ENCODE measurements around the gene RAP1GDS1.

Gene RAP1GDS1

DNA sequence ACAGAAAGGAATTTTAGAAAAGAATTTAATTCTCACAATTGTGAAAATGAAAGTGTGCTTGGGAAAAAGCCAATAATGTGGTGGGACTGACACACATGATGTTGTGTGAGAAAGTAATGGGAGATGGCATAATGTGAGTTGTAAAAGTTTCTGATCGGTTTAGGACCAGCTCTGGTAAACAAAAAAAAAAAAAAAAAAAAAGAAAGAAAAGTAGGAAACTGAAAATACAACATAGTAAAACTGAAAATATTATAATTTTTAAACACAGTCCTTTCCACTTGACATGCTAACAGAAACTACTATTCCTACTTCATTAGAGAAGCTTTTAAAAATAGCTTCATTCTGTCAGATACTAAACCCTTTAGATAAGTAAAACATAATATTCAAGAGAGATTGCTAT is 28.2 kb downstream of the RAP1GDS1 start:
- no peak overlapping the region for H3K4me3 ChIP-seq (ENCODE audit: low read length)
- peaks cover 10% of the 10 kb centered on the region; the same call in 1 of the 2 replicates for H3K36me3 ChIP-seq (ENCODE audit: insufficient read depth, low read length)
- H3K27ac ChIP-seq (ENCODE audit: low read depth, low read length) = no peak overlapping the region
- H3K4me1 ChIP-seq (ENCODE audit: insufficient read depth, low read length) = peaks cover 20% of the 10 kb centered on the region
- no peak overlapping the region for H3K9ac ChIP-seq (ENCODE audit: low read depth, low read length)
- no peaks in the 10 kb centered on the region for H3K9me3 ChIP-seq (ENCODE audit: insufficient read depth, low read depth, low read length)
- WGBS = 100% methylated on average over 1 of the region's 1 CpG
- H3K27me3 ChIP-seq (ENCODE audit: insufficient read depth, low read length) = no peaks in the 10 kb centered on the region

DNA sequence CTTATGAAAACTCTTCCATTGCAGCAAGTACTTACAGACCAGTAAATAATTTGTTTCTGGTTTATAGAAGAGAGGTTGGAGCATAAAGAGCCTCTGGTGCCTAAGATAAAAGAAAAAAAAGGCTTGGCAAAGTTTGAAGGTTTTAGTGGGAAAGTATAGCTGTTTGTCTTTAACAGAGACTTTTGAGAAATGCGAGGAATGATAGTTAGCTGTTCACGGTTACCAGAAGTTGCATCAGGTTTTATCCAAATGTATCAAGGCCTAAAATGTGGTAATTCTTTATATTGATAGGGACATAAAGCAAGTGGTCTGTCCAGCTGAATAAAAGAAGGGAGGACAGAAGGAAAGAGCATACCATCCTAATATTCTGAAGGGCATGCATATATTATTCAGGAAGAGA is 29.3 kb downstream of the RAP1GDS1 start:
- H3K9ac ChIP-seq (ENCODE audit: low read depth, low read length) = no peak overlapping the region
- 93% methylated on average over 2 of the region's 2 CpGs for WGBS
- H3K4me1 ChIP-seq (ENCODE audit: insufficient read depth, low read length) = peaks cover 9% of the 10 kb centered on the region; the same call in 1 of the 2 replicates
- no peak overlapping the region for H3K4me3 ChIP-seq (ENCODE audit: low read length)
- no peaks in the 10 kb centered on the region for H3K27me3 ChIP-seq (ENCODE audit: insufficient read depth, low read length)
- H3K9me3 ChIP-seq (ENCODE audit: insufficient read depth, low read depth, low read length) = no peaks in the 10 kb centered on the region
- no peak overlapping the region for H3K27ac ChIP-seq (ENCODE audit: low read depth, low read length)
- H3K36me3 ChIP-seq (ENCODE audit: insufficient read depth, low read length) = peaks cover 21% of the 10 kb centered on the region

DNA sequence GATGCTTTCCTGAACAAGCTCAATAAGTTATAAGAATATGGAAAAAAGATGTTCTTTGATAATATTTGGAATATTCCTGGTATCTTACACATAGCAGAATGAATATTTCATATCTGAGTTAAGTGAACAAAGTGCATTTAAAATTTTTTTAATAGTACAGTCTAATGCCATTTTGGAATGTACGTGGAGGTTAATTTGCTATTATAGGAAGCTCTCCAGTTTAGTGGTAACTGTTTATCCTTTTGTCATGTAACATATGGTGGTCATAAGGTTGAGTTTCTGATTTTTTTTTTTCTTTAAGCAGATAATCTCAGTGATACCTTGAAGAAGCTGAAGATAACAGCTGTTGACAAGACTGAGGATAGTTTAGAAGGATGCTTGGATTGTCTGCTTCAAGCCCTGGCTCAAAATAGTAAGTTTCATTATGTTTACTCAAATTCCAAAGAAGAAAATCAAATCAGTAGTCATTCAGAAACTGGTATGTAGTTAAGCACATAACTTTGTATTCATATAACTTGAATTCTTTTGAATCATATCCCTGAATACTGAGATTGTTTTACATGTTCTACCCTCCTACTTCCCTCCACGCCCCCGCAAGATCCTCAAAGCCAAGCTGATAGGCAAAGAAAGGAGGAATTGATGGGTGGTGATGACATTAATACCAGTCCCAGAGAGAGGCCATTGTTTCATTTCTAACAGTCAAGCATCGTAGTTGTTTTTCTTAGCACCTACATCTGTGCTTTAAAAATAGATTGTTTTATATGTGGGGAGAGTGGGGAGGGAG is 32.1 kb downstream of the RAP1GDS1 start:
- peaks cover 9% of the 10 kb centered on the region; the same call in 1 of the 2 replicates for H3K4me1 ChIP-seq (ENCODE audit: insufficient read depth, low read length)
- no peak overlapping the region for H3K4me3 ChIP-seq (ENCODE audit: low read length)
- H3K27ac ChIP-seq (ENCODE audit: low read depth, low read length) = no peak overlapping the region
- H3K9me3 ChIP-seq (ENCODE audit: insufficient read depth, low read depth, low read length) = no peaks in the 10 kb centered on the region
- no peaks in the 10 kb centered on the region for H3K27me3 ChIP-seq (ENCODE audit: insufficient read depth, low read length)
- H3K9ac ChIP-seq (ENCODE audit: low read depth, low read length) = no peak overlapping the region
- WGBS = 88% methylated on average over 3 of the region's 4 CpGs
- peaks cover 26% of the 10 kb centered on the region for H3K36me3 ChIP-seq (ENCODE audit: insufficient read depth, low read length)

DNA sequence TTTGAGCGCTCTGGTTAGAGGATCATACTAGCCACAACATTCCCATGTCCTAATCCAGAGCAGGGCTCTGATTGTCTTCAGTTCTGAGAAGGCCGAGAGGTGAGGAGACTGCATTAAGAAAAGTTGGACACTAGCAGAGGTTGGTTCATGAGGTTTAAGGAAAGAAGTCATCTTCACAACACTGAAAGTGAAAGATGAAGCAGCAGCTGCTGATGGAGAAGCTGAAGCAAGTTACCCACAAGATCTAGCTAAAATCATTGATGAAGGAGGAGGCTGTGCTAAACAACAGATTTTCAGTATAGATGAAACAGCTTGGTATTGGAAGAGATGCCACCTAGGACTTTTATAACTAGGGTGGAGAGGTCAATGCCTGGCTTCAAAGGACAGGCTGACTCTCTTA is 36.8 kb downstream of the RAP1GDS1 start:
- Histone ChIP-seq H3K36me3 (ENCODE audit: insufficient read depth, low read length) (peaks cover 26% of the 10 kb centered on the region), H3K27ac (ENCODE audit: low read depth, low read length) (no peak overlapping the region), H3K9me3 (ENCODE audit: insufficient read depth, low read depth, low read length) (no peaks in the 10 kb centered on the region)

DNA sequence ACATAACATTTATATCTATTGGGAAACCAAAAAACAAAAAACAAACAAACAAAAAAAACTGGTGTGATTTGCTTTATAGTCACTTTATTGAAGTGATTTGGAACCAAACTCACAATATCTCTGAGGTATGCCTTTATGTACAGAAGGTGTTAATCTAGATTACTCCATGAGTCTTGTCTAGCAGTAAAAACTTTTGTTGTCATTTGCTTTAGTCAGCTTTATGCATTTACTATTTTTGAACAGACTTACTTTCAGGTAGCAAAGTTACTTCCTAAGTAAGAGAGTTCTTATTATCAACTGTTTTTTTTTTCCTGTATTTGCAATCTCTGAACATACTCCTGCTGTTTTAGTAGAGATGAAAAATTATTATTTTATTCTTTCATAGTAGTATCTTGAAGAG is 39.5 kb downstream of the RAP1GDS1 start:
- no peak overlapping the region for H3K4me3 ChIP-seq (ENCODE audit: low read length)
- H3K4me1 ChIP-seq (ENCODE audit: insufficient read depth, low read length) = no peaks in the 10 kb centered on the region
- no peak overlapping the region for H3K27ac ChIP-seq (ENCODE audit: low read depth, low read length)
- no peaks in the 10 kb centered on the region for H3K27me3 ChIP-seq (ENCODE audit: insufficient read depth, low read length)
- H3K9me3 ChIP-seq (ENCODE audit: insufficient read depth, low read depth, low read length) = 0 out of 2 replicates have a peak, but pooled peaks cover 3% of the 10 kb centered on the region
- no peak overlapping the region for H3K9ac ChIP-seq (ENCODE audit: low read depth, low read length)
- peaks cover 3% of the 10 kb centered on the region; the same call in 1 of the 2 replicates for H3K36me3 ChIP-seq (ENCODE audit: insufficient read depth, low read length)

More for the DNA sequence above, 36.8 kb downstream of the RAP1GDS1 start:
- Histone ChIP-seq H3K4me1 (ENCODE audit: insufficient read depth, low read length) (peaks cover 8% of the 10 kb centered on the region; the same call in 1 of the 2 replicates), H3K27me3 (ENCODE audit: insufficient read depth, low read length) (no peaks in the 10 kb centered on the region), H3K9ac (ENCODE audit: low read depth, low read length) (no peak overlapping the region), H3K4me3 (ENCODE audit: low read length) (no peak overlapping the region)
- WGBS = 100% methylated on average over 2 of the region's 2 CpGs

DNA sequence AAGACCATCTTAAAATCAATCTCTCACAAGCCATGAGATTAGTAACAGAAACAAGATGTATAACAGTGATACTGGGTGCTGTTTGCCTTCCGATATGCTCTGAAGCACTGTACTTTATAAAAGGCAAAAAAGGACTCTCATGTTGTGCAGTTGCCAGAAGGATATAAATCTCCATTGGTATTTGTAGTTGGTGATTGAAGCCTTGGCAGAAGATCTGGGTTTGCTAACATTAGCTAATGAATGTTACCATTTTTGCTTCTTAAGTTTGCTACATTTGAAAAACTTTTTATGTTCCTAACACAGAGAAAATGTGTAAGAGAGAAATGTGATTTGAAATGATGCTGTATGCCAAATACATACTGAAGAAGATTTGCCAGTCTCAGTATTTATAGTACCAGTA is 44.4 kb downstream of the RAP1GDS1 start:
- Histone ChIP-seq H3K4me1 (ENCODE audit: insufficient read depth, low read length) (no peaks in the 10 kb centered on the region), H3K9me3 (ENCODE audit: insufficient read depth, low read depth, low read length) (0 out of 2 replicates have a peak, but pooled peaks cover 3% of the 10 kb centered on the region), H3K9ac (ENCODE audit: low read depth, low read length) (no peak overlapping the region), H3K27me3 (ENCODE audit: insufficient read depth, low read length) (no peaks in the 10 kb centered on the region), H3K4me3 (ENCODE audit: low read length) (no peak overlapping the region), H3K27ac (ENCODE audit: low read depth, low read length) (no peak overlapping the region), H3K36me3 (ENCODE audit: insufficient read depth, low read length) (no peaks in the 10 kb centered on the region)
- whole genome bisulfite sequencing = 97% methylated on average over 1 of the region's 1 CpG

DNA sequence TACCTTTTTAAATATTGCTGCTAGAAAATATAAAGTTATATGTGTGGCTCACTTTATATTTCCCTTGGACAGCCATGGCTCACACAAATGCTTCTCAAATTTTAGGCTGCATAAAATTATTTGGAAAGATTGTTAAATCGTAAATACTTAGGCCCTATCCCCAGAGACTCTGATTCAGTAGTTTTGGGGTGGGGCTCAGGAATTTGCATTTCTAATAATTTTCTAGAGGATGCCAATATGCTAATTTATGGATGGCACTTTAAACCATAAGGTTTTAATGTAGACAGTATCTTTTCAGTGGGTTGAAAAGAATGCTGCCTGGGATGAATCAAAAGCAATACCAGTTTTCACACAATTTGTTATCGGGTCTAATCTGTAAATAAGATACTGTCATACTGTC is 49.7 kb downstream of the RAP1GDS1 start:
- no peaks in the 10 kb centered on the region for H3K27me3 ChIP-seq (ENCODE audit: insufficient read depth, low read length)
- no peak overlapping the region for H3K4me3 ChIP-seq (ENCODE audit: low read length)
- H3K27ac ChIP-seq (ENCODE audit: low read depth, low read length) = no peak overlapping the region
- no peaks in the 10 kb centered on the region for H3K4me1 ChIP-seq (ENCODE audit: insufficient read depth, low read length)
- no peak overlapping the region for H3K9ac ChIP-seq (ENCODE audit: low read depth, low read length)
- no peaks in the 10 kb centered on the region for H3K9me3 ChIP-seq (ENCODE audit: insufficient read depth, low read depth, low read length)
- no peaks in the 10 kb centered on the region for H3K36me3 ChIP-seq (ENCODE audit: insufficient read depth, low read length)
- WGBS = 82% methylated on average over 2 of the region's 2 CpGs

DNA sequence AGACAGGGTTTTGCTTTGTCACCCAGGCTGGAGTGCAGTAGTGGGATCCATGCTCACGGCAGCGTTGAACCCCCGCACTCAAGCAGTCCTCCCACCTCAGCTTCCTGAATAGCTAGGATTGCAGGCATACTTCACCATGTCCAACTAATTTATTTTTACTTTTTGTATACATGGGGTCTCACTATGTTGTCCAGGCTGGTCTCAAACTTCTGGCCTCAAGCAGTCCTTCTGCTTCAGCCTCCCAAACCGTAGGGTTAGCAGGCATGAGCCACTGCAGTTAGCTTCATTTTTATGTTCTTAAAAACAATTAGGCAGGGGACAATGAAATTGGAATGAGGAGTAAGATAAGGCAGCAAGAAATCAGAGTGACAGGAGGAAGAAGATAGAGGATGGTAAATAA is 50.5 kb downstream of the RAP1GDS1 start:
- Histone ChIP-seq H3K9ac (ENCODE audit: low read depth, low read length) (no peak overlapping the region), H3K4me3 (ENCODE audit: low read length) (no peak overlapping the region), H3K27me3 (ENCODE audit: insufficient read depth, low read length) (no peaks in the 10 kb centered on the region), H3K9me3 (ENCODE audit: insufficient read depth, low read depth, low read length) (no peaks in the 10 kb centered on the region), H3K27ac (ENCODE audit: low read depth, low read length) (no peak overlapping the region), H3K36me3 (ENCODE audit: insufficient read depth, low read length) (no peaks in the 10 kb centered on the region), H3K4me1 (ENCODE audit: insufficient read depth, low read length) (no peaks in the 10 kb centered on the region)
- WGBS = 98% methylated on average over 4 of the region's 4 CpGs

DNA sequence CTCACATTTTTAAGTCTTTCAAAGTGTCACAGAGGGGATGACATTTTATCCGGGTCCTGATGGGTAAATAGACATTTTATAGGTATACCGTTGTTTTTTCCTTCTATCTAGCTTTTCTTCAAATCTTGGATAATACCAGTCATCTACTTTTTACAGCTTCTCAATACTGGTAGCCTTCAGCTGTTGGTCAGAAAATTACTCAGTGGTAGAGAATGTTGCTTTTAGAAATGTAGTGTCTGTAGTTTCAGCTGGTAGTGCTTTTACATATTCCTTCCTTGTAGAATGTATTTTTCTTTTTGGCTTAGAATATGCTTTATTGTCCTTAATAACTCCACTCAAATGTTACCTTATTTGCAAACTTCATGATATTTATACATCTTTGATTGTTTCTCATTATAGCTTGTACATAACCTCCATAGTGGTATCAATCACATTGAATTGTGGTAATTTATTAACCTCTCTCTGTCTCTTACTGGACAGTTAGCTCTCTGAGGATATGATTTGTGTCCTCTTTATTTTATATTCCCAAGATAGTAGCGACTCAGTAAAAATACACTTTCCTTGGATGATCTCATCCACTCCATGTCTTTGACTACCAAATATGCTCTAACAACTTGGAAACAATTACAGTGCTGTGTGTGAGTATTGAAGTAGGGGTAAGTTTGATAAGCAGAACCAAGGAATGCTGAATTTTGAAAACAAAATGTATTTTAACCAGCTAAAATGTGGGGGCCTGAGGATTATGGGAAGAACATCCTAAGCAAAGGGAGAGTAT is 53.8 kb downstream of the RAP1GDS1 start:
- no peaks in the 10 kb centered on the region for H3K4me1 ChIP-seq (ENCODE audit: insufficient read depth, low read length)
- H3K4me3 ChIP-seq (ENCODE audit: low read length) = no peak overlapping the region
- H3K36me3 ChIP-seq (ENCODE audit: insufficient read depth, low read length) = peaks cover 5% of the 10 kb centered on the region; the same call in 1 of the 2 replicates
- H3K27ac ChIP-seq (ENCODE audit: low read depth, low read length) = no peak overlapping the region
- 100% methylated on average over 3 of the region's 3 CpGs for WGBS
- no peak overlapping the region for H3K9ac ChIP-seq (ENCODE audit: low read depth, low read length)
- H3K9me3 ChIP-seq (ENCODE audit: insufficient read depth, low read depth, low read length) = peaks cover 13% of the 10 kb centered on the region; the same call in 1 of the 2 replicates
- H3K27me3 ChIP-seq (ENCODE audit: insufficient read depth, low read length) = no peaks in the 10 kb centered on the region

DNA sequence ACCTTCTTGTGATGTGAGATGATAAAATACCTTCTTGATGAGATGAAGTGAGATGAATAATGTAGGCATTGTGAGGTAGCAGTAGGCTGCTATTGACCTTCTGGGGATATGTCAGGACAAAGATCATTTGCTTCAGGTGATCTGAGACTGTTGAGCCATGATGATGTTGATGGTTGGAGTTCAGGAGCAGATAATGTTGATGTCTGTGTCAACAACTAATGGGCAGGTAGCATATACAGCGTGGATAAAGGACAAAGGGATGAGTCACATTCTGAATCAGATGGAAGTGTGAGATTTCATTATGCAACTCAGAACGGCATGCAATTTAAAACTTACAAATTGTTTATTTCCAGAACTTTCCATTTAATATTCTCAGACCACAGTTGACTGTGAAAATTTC is 57.3 kb downstream of the RAP1GDS1 start:
- Histone ChIP-seq H3K9ac (ENCODE audit: low read depth, low read length) (no peak overlapping the region), H3K36me3 (ENCODE audit: insufficient read depth, low read length) (peaks cover 8% of the 10 kb centered on the region; the same call in 1 of the 2 replicates), H3K27me3 (ENCODE audit: insufficient read depth, low read length) (no peaks in the 10 kb centered on the region), H3K9me3 (ENCODE audit: insufficient read depth, low read depth, low read length) (peaks cover 16% of the 10 kb centered on the region; the same call in 1 of the 2 replicates), H3K27ac (ENCODE audit: low read depth, low read length) (no peak overlapping the region), H3K4me3 (ENCODE audit: low read length) (no peak overlapping the region), H3K4me1 (ENCODE audit: insufficient read depth, low read length) (no peaks in the 10 kb centered on the region)
- WGBS = 89% methylated on average over 2 of the region's 2 CpGs

DNA sequence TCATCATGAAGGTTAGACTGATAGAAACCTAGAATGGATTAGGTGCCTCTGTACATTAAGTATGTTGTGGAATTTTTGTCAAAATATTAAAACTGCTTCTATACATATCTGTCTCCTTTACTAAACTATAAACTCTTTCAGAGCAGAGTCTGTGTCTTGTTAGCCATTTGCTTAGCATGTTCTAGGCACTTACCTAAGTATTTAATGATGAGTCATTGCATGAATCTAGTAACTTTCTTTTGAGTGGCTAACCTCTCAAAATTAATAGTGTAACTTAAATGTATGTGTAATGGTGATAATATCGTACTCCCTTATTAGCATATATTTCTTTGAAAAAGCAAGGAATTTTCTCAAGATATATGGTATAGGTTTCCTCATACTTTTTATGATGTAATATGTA is 57.8 kb downstream of the RAP1GDS1 start:
- H3K27me3 ChIP-seq (ENCODE audit: insufficient read depth, low read length) = no peaks in the 10 kb centered on the region
- H3K4me3 ChIP-seq (ENCODE audit: low read length) = no peak overlapping the region
- WGBS = no CpG with 5 or more reads among the region's 1 CpG
- H3K36me3 ChIP-seq (ENCODE audit: insufficient read depth, low read length) = peaks cover 8% of the 10 kb centered on the region; the same call in 1 of the 2 replicates
- H3K9ac ChIP-seq (ENCODE audit: low read depth, low read length) = no peak overlapping the region
- H3K9me3 ChIP-seq (ENCODE audit: insufficient read depth, low read depth, low read length) = peaks cover 16% of the 10 kb centered on the region; the same call in 1 of the 2 replicates
- no peaks in the 10 kb centered on the region for H3K4me1 ChIP-seq (ENCODE audit: insufficient read depth, low read length)
- H3K27ac ChIP-seq (ENCODE audit: low read depth, low read length) = no peak overlapping the region

Data from HUES64 (cell line).